GM12892 (cell line): ENCODE measurements around the gene DPYSL3.

ENCODE experiments used
- POLR2A ChIP-seq: IDR thresholded peaks from 2 replicates; pipeline ENCODE4 v1.6.1; 2011; ENCODE audit warnings: low read depth, low read length, control low read depth
- POLR2AphosphoS5 ChIP-seq: IDR thresholded peaks from 2 replicates; pipeline ENCODE4 v1.6.1; 2011; ENCODE audit warnings: low read depth, low read length, control low read depth

DNA sequence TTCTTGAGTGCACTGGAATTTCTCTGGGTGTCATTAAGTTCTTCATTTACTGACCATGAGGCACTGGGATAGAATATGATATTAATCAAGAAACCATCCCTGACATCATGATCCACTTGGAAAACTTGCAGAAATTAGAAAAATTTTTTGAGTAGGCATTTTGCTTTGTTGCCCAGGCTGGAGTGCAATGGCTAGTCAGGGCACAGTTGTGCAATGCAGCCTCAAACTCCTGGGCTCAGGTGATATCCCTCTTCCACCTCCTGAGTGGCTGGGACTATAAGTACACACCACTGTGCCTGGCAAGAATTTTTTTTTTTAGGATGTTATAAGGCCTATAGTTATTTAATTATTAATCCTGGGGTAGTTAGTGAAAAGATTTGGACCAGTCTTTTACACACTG is 168.5 kb downstream of the DPYSL3 start:
- TF ChIP-seq POLR2A (no peak), POLR2AphosphoS5 (no peak)
